GM23248 (cell line): ENCODE measurements around the gene COMMD1.

Experiments
- EZH2 ChIP-seq: fragments of 200-600 bp; sonication (generic); IDR thresholded peaks from 2 replicates; pipeline ENCODE4 v1.6.1; 2018; ENCODE audit warnings: antibody characterized with exemption, mild to moderate bottlenecking; ENCODE audit not compliant: insufficient read depth, poor library complexity, severe bottlenecking
- EZH2phosphoT487 ChIP-seq: fragments of 200-600 bp; sonication (generic); IDR thresholded peaks from 2 replicates; pipeline ENCODE4 v1.6.1; 2018; ENCODE audit warnings: antibody characterized with exemption, moderate library complexity, mild to moderate bottlenecking, low read depth; ENCODE audit not compliant: insufficient read depth

- TF ChIP-seq EZH2phosphoT487 (no peak), EZH2 (no peak)
These were observed 17.7 kb upstream of the COMMD1 start for GRCh38 chr2:61887717-61888266.
